ENCODE results near the gene ACKR1.

GRCh38 chr1:159208175-159208825, 3.6 kb downstream of the ACKR1 start:
- no peak for TF ChIP-seq CTCF (optimal IDR thresholded peaks at IDR 0.05 in 1 of 3, IDR thresholded peaks at IDR 0.05 in 1 of 3, conservative IDR thresholded peaks at IDR 0.05 in 1 of 3; ENCODE audit: extremely low read depth in 1 of 3, insufficient read depth in 2 of 3, low read length in 3 of 3)
- TF ChIP-seq EZH2 (IDR thresholded peaks at IDR 0.05; ENCODE audit: low read length): no peak

Data from keratinocyte (primary cell).